ENCODE data around the gene PCGF6. TPM values are rescaled to one million over a fixed set of nuclear protein-coding genes. Genes with fewer than 3 reads are reported as not detected.

PCGF6 gene
- total and polyA plus RNA-seq, 10 donors, result 6.0 to 11.3 (median 8.6) TPM

DNA sequence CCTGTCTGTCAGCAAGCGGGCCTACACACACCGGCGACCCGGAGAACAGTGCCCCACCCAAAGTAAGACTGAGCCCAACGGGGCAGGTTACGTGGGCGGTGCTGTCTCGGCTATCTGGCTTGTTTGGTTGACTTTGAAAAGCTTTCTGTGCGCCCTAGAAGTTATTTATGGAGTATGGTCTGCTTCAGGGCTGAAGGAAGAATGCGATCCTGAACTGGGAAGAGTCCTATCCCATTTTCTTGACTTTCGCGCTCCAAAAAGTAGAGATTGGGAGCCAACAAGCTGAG, 72.5 kb downstream of the PCGF6 start:
- peaks cover 0 to 94% (median 55%) of the 10 kb centered on the region in 7 donors for H3K27me3 ChIP-seq (replicated peaks in 1 of 7)
- no peaks in the 10 kb centered on the region for H3K36me3 ChIP-seq
- peaks cover 7 to 28% (median 17%) of the 10 kb centered on the region in 6 donors for H3K4me1 ChIP-seq
- no peak for DNase-seq
- no peak overlapping the region for H3K4me3 ChIP-seq
- intact Hi-C loops (cut with DNase I; ENCODE audit: low total_unique reads), result no loop called here
- peaks cover 0 to 3% (median 0%) of the 10 kb centered on the region in 8 donors for H3K9me3 ChIP-seq
- WGBS, 5 donors, result 28 to 50% (median 38%) methylated on average over 12 of the region's 12 CpGs
- no peak for TF ChIP-seq POLR2A (IDR thresholded peaks at IDR 0.05)
- TF ChIP-seq, protein P1, sequence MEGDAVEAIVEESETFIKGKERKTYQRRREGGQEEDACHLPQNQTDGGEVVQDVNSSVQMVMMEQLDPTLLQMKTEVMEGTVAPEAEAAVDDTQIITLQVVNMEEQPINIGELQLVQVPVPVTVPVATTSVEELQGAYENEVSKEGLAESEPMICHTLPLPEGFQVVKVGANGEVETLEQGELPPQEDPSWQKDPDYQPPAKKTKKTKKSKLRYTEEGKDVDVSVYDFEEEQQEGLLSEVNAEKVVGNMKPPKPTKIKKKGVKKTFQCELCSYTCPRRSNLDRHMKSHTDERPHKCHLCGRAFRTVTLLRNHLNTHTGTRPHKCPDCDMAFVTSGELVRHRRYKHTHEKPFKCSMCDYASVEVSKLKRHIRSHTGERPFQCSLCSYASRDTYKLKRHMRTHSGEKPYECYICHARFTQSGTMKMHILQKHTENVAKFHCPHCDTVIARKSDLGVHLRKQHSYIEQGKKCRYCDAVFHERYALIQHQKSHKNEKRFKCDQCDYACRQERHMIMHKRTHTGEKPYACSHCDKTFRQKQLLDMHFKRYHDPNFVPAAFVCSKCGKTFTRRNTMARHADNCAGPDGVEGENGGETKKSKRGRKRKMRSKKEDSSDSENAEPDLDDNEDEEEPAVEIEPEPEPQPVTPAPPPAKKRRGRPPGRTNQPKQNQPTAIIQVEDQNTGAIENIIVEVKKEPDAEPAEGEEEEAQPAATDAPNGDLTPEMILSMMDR (IDR thresholded peaks at IDR 0.05 in 8 of 11, conservative IDR thresholded peaks at IDR 0.05 in 3 of 11), result no peak
- no peak for TF ChIP-seq POLR2AphosphoS5 (IDR thresholded peaks at IDR 0.05)
- H3K27ac ChIP-seq, result no peak overlapping the region

DNA sequence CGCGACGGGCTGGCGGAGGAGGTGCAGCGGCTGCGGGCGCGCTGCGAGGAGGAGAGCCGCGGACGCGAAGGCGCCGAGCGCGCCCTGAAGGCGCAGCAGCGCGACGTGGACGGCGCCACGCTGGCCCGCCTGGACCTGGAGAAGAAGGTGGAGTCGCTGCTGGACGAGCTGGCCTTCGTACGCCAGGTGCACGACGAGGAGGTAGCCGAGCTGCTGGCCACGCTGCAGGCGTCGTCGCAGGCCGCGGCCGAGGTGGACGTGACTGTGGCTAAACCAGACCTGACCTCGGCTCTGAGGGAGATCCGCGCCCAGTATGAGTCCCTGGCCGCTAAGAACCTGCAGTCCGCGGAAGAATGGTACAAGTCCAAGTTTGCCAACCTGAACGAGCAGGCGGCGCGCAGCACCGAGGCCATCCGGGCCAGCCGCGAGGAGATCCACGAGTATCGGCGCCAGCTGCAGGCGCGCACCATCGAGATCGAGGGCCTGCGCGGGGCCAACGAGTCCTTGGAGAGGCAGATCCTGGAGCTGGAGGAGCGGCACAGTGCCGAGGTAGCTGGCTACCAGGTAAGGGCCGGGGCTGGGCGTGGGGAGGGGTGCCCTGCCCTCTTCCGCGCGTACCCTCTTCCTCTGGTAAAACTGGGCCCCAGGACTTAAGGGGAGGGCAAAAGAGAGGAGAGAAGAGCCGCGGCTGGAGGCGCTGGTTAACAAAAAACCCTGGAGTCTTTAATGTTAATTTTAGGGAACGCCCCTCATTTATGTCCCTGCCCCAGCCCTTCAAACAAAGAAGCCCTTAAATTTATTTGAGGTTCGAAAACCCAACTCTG, 73.0 kb downstream of the PCGF6 start:
- 8 to 21% (median 12%) methylated on average over 36 to 76 of the region's 76 CpGs for WGBS, 5 donors
- Histone ChIP-seq H3K4me3 (peak overlapping the region in 7 of 8 donors; percentile 21 to 60 (median 30)), H3K36me3 (no peaks in the 10 kb centered on the region), H3K27ac (no peak overlapping the region), H3K4me1 (peaks cover 7 to 25% (median 17%) of the 10 kb centered on the region in 6 donors), H3K27me3 (replicated peaks in 1 of 7) (peaks cover 0 to 94% (median 55%) of the 10 kb centered on the region in 7 donors), H3K9me3 (peaks cover 0 to 3% (median 0%) of the 10 kb centered on the region in 8 donors)
- DNase-seq, result no peak
- TF ChIP-seq POLR2A (IDR thresholded peaks at IDR 0.05) (no peak), POLR2AphosphoS5 (IDR thresholded peaks at IDR 0.05) (no peak)
- TF ChIP-seq, protein P1 (IDR thresholded peaks at IDR 0.05 in 8 of 11, conservative IDR thresholded peaks at IDR 0.05 in 3 of 11), result no peak
- intact Hi-C loops (cut with DNase I; ENCODE audit: low total_unique reads), result no loop called here

DNA sequence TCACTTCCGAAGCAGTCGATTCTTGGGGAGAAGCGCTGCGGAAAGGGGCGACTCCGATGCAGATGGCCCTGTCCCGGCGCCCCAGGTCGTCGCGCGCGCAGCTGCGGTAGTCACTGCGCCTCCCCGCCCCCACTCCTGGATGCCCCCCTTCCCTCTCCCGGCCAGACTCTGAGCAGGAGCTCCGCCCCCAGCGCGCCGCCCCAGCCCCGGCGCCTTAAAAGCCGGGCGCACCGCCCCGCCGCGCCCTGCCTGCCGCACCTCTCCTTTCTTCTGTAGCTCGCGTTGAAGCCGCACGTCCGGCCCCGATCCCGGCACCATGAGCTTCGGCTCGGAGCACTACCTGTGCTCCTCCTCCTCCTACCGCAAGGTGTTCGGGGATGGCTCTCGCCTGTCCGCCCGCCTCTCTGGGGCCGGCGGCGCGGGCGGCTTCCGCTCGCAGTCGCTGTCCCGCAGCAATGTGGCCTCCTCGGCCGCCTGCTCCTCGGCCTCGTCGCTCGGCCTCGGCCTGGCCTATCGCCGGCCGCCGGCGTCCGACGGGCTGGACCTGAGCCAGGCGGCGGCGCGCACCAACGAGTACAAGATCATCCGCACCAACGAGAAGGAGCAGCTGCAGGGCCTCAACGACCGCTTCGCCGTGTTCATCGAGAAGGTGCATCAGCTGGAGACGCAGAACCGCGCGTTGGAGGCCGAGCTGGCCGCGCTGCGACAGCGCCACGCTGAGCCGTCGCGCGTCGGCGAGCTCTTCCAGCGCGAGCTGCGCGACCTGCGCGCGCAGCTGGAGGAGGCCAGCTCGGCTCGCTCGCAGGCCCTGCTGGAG, 73.8 kb downstream of the PCGF6 start, which contains the start of gene INA:
Gene INA, plus strand, starts transcription at position 243 of the 817 bp plus-strand sequence. Its CDS starts 74 bp downstream, at position 317.
- TF ChIP-seq POLR2A (IDR thresholded peaks at IDR 0.05) (no peak), POLR2AphosphoS5 (IDR thresholded peaks at IDR 0.05) (no peak)
- TF ChIP-seq, protein P1 (IDR thresholded peaks at IDR 0.05 in 8 of 11, conservative IDR thresholded peaks at IDR 0.05 in 3 of 11), result no peak
- Histone ChIP-seq H3K27me3 (replicated peaks in 1 of 7) (peaks cover 0 to 89% (median 55%) of the 10 kb centered on the region in 7 donors), H3K4me3 (peak within 1 kb of the TSS in 7 of 8 donors; percentile 21 to 60 (median 30)), H3K36me3 (no peaks in the 10 kb centered on the region), H3K4me1 (peaks cover 7 to 25% (median 17%) of the 10 kb centered on the region in 6 donors), H3K27ac (no peak within 1 kb of the TSS), H3K9me3 (peaks cover 0 to 3% (median 0%) of the 10 kb centered on the region in 8 donors)
- intact Hi-C loops (cut with DNase I; ENCODE audit: low total_unique reads), result no loop called here
- 1 to 3% (median 2%) methylated on average over 19 to 105 of the region's 105 CpGs for WGBS, 5 donors
- DNase-seq, result no peak
